Central memory CD8-positive, alpha-beta T cell (primary cell): ENCODE results near the gene KIAA1328.
"Not testable (repeated sequence)": the region's sequence is repeated elsewhere in the genome, so short reads cannot be mapped to it uniquely, and the experiment has no call there.

ENCODE experiments used
- ATAC-seq: fragments of 150-1000 bp; cut with Tn5 transposase; replicated peaks from 2 replicates; pipeline ENCODE4 v1.10.0; 2022; ENCODE audit warnings: mild to moderate bottlenecking, moderate FRiP score, moderate number of reproducible peaks; ENCODE audit not compliant: poor library complexity, severe bottlenecking; ENCODE audit errors: extremely low read depth
- DNase-seq, 2 donors: peaks; one replicate each; pipeline ENCODE4 v3.0.0; 2021; ENCODE audit warnings: low spot score in 2 of 2
- H3K27ac Mint-ChIP-seq: one replicate; pipeline ENCODE4 v1.8.0; 2022; ENCODE audit warnings: low read depth, mild to moderate bottlenecking, moderate library complexity, mixed read lengths
- H3K27me3 Mint-ChIP-seq: one replicate; pipeline ENCODE4 v1.8.0; 2022; ENCODE audit warnings: mixed read lengths
- H3K36me3 Mint-ChIP-seq: one replicate; pipeline ENCODE4 v1.8.0; 2022; ENCODE audit warnings: mild to moderate bottlenecking, moderate library complexity, mixed read lengths; ENCODE audit not compliant: insufficient read depth
- H3K4me1 Mint-ChIP-seq: one replicate; pipeline ENCODE4 v1.8.0; 2022; ENCODE audit warnings: mixed read lengths
- H3K4me3 Mint-ChIP-seq: one replicate; pipeline ENCODE4 v1.8.0; 2022; ENCODE audit warnings: mild to moderate bottlenecking, moderate library complexity, mixed read lengths
- H3K9me3 Mint-ChIP-seq: one replicate; pipeline ENCODE4 v1.8.0; 2022; ENCODE audit warnings: mixed read lengths

KIAA1328 gene

GRCh38 chr18:36897253-36897652, 68.3 kb downstream of the KIAA1328 start:
- no peak overlapping the region for H3K4me3 Mint-ChIP-seq
- ATAC-seq (no peak), DNase-seq (no peak)
- H3K9me3 Mint-ChIP-seq = no peaks in the 10 kb centered on the region
- H3K27ac Mint-ChIP-seq = no peak overlapping the region
- no peaks in the 10 kb centered on the region for H3K36me3 Mint-ChIP-seq
- no peaks in the 10 kb centered on the region for H3K27me3 Mint-ChIP-seq
- H3K4me1 Mint-ChIP-seq = no peaks in the 10 kb centered on the region

GRCh38 chr18:36899289-36899688, 70.4 kb downstream of the KIAA1328 start:
- Mint-ChIP-seq H3K27me3 (no peaks in the 10 kb centered on the region), H3K27ac (no peak overlapping the region), H3K36me3 (no peaks in the 10 kb centered on the region), H3K9me3 (no peaks in the 10 kb centered on the region), H3K4me1 (no peaks in the 10 kb centered on the region), H3K4me3 (no peak overlapping the region)
- DNase-seq = no peak
- no peak for ATAC-seq

GRCh38 chr18:36900466-36900865, 71.5 kb downstream of the KIAA1328 start:
- Mint-ChIP-seq H3K9me3 (no peaks in the 10 kb centered on the region), H3K36me3 (no peaks in the 10 kb centered on the region), H3K27me3 (no peaks in the 10 kb centered on the region), H3K4me3 (no peak overlapping the region), H3K27ac (no peak overlapping the region), H3K4me1 (no peaks in the 10 kb centered on the region)
- no peak for ATAC-seq
- DNase-seq = no peak

- Mint-ChIP-seq H3K36me3 (no peaks in the 10 kb centered on the region), H3K4me1 (no peaks in the 10 kb centered on the region), H3K4me3 (no peak overlapping the region), H3K27me3 (no peaks in the 10 kb centered on the region), H3K27ac (no peak overlapping the region), H3K9me3 (no peaks in the 10 kb centered on the region)
- no peak for DNase-seq
- ATAC-seq = no peak
Measured at GRCh38 chr18:36901277-36901701, 72.4 kb downstream of the KIAA1328 start.

- Mint-ChIP-seq H3K27me3 (no peaks in the 10 kb centered on the region), H3K4me1 (no peaks in the 10 kb centered on the region), H3K27ac (no peak overlapping the region), H3K4me3 (no peak overlapping the region), H3K36me3 (no peaks in the 10 kb centered on the region), H3K9me3 (no peaks in the 10 kb centered on the region)
- no peak for DNase-seq
- ATAC-seq = no peak
Measured at GRCh38 chr18:36903215-36903928, 74.4 kb downstream of the KIAA1328 start.

GRCh38 chr18:36905571-36905970, 76.6 kb downstream of the KIAA1328 start:
- Mint-ChIP-seq H3K36me3 (no peaks in the 10 kb centered on the region), H3K27ac (no peak overlapping the region), H3K4me3 (no peak overlapping the region), H3K4me1 (no peaks in the 10 kb centered on the region), H3K9me3 (no peaks in the 10 kb centered on the region), H3K27me3 (no peaks in the 10 kb centered on the region)
- ATAC-seq = no peak
- no peak for DNase-seq

- H3K27ac Mint-ChIP-seq, H3K4me3 Mint-ChIP-seq, H3K36me3 Mint-ChIP-seq, H3K27me3 Mint-ChIP-seq, ATAC-seq, DNase-seq, H3K9me3 Mint-ChIP-seq: not testable (repeated sequence)
- H3K4me1 Mint-ChIP-seq = peaks cover 15% of the 10 kb centered on the region
Measured at GRCh38 chr18:36909282-36909681, 80.4 kb downstream of the KIAA1328 start.

- DNase-seq = no peak
- H3K27ac Mint-ChIP-seq = no peak overlapping the region
- ATAC-seq = no peak
Measured at GRCh38 chr18:36912887-36913286, 84.0 kb downstream of the KIAA1328 start.

GRCh38 chr18:36917907-36918306, 89.0 kb downstream of the KIAA1328 start:
- Mint-ChIP-seq H3K4me3 (no peak overlapping the region), H3K36me3 (peaks cover 2% of the 10 kb centered on the region), H3K9me3 (no peaks in the 10 kb centered on the region), H3K27ac (no peak overlapping the region), H3K4me1 (peaks cover under 1% of the 10 kb centered on the region), H3K27me3 (no peaks in the 10 kb centered on the region)
- no peak for ATAC-seq
- no peak for DNase-seq

More at GRCh38 chr18:36912887-36913286, 84.0 kb downstream of the KIAA1328 start:
- H3K4me3 Mint-ChIP-seq = no peak overlapping the region
- peaks cover 3% of the 10 kb centered on the region for H3K36me3 Mint-ChIP-seq
- H3K9me3 Mint-ChIP-seq = no peaks in the 10 kb centered on the region
- H3K4me1 Mint-ChIP-seq = peaks cover 15% of the 10 kb centered on the region
- no peaks in the 10 kb centered on the region for H3K27me3 Mint-ChIP-seq

- DNase-seq = no peak
- no peak for ATAC-seq
- no peak overlapping the region for H3K27ac Mint-ChIP-seq
- no peaks in the 10 kb centered on the region for H3K27me3 Mint-ChIP-seq
- peaks cover 1% of the 10 kb centered on the region for H3K36me3 Mint-ChIP-seq
- no peaks in the 10 kb centered on the region for H3K9me3 Mint-ChIP-seq
- H3K4me3 Mint-ChIP-seq = no peak overlapping the region
- peaks cover 6% of the 10 kb centered on the region for H3K4me1 Mint-ChIP-seq
Measured at GRCh38 chr18:36929601-36930000, 100.7 kb downstream of the KIAA1328 start.

- DNase-seq = no peak
- no peak for ATAC-seq
Measured at GRCh38 chr18:36931106-36931505, 102.2 kb downstream of the KIAA1328 start.

GRCh38 chr18:36933552-36933951, 104.6 kb downstream of the KIAA1328 start:
- H3K36me3 Mint-ChIP-seq = peaks cover 3% of the 10 kb centered on the region
- H3K27me3 Mint-ChIP-seq = no peaks in the 10 kb centered on the region
- peaks cover 6% of the 10 kb centered on the region for H3K4me1 Mint-ChIP-seq
- ATAC-seq = no peak
- H3K27ac Mint-ChIP-seq = no peak overlapping the region
- no peak overlapping the region for H3K4me3 Mint-ChIP-seq
- H3K9me3 Mint-ChIP-seq = peaks cover 8% of the 10 kb centered on the region
- DNase-seq = no peak

More at GRCh38 chr18:36931106-36931505, 102.2 kb downstream of the KIAA1328 start:
- Mint-ChIP-seq H3K4me3 (no peak overlapping the region), H3K27ac (no peak overlapping the region), H3K36me3 (peaks cover 1% of the 10 kb centered on the region), H3K27me3 (no peaks in the 10 kb centered on the region), H3K4me1 (peaks cover 6% of the 10 kb centered on the region), H3K9me3 (no peaks in the 10 kb centered on the region)

GRCh38 chr18:36934884-36935283, 106.0 kb downstream of the KIAA1328 start:
- peaks cover 8% of the 10 kb centered on the region for H3K9me3 Mint-ChIP-seq
- no peak for ATAC-seq
- H3K36me3 Mint-ChIP-seq = peaks cover 3% of the 10 kb centered on the region
- H3K27me3 Mint-ChIP-seq = no peaks in the 10 kb centered on the region
- no peak overlapping the region for H3K27ac Mint-ChIP-seq
- no peak for DNase-seq
- H3K4me1 Mint-ChIP-seq = no peaks in the 10 kb centered on the region
- no peak overlapping the region for H3K4me3 Mint-ChIP-seq
